Panc1 (cell line): ENCODE results near the gene CD22.

Experiments
- POLR2AphosphoS5 ChIP-seq: IDR thresholded peaks from 2 replicates; pipeline ENCODE4 v1.6.1; 2012; ENCODE audit warnings: mild to moderate bottlenecking, low read depth, low read length, moderate library complexity
- TCF7L2 ChIP-seq: IDR thresholded peaks from 2 replicates; pipeline ENCODE4 v1.6.1; 2011; ENCODE audit warnings: mild to moderate bottlenecking, low read depth, low read length, inconsistent platforms
- TF ChIP-seq, protein P1 (sequence below): fragments of 450-650 bp; IDR thresholded peaks from 2 replicates; pipeline ENCODE4 v1.5.1; 2017; ENCODE audit warnings: mild to moderate bottlenecking
- TF ChIP-seq, protein P2 (sequence below), 2 experiments: IDR thresholded peaks; 2 replicates each; pipeline ENCODE4 v1.6.1; 2011 to 2012; ENCODE audit warnings: low read depth in 2 of 2, control low read depth in 1 of 2, low read length in 1 of 2, mild to moderate bottlenecking in 1 of 2, moderate library complexity in 1 of 2; ENCODE audit not compliant: insufficient read depth in 1 of 2

DNA sequence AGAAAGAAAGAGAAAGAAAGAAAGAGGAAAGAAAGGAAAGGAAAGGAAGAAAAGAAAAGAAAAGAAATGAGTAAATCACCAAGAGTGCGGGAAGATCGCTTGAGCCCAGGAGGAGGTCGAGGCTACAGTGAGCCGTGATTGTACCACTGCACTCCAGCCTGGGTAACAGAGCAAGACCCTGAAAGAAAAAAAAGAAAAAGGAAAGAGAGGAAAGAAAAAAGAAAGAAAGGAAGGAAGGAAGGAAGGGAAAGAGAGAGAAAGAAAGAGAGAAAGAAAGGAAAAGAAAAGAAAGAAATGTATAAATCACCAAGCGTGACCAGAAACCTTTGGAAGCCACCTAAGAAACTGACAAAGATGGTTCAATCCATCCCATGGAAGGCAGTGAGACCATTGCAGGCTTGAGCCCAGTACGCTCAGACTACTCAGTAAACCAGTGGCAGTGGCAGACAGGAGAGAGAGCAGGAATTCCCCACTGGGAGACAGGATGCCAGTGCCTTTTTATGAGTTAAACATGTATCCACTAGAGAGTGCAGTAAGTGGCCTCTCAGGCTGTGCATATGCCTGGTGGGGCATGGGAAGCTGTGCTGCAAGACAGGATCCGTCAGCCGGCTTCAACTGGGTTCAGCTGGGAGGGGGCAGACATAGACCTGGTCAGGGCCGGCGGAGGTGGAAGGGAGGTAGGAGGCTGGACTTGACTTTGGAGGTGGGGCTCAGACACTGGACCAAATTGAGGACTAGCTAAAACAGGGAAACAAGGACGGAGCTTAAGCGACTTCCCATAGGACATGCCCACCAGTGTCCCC, 46.7 kb downstream of the CD22 start:
- TF ChIP-seq, protein P1, sequence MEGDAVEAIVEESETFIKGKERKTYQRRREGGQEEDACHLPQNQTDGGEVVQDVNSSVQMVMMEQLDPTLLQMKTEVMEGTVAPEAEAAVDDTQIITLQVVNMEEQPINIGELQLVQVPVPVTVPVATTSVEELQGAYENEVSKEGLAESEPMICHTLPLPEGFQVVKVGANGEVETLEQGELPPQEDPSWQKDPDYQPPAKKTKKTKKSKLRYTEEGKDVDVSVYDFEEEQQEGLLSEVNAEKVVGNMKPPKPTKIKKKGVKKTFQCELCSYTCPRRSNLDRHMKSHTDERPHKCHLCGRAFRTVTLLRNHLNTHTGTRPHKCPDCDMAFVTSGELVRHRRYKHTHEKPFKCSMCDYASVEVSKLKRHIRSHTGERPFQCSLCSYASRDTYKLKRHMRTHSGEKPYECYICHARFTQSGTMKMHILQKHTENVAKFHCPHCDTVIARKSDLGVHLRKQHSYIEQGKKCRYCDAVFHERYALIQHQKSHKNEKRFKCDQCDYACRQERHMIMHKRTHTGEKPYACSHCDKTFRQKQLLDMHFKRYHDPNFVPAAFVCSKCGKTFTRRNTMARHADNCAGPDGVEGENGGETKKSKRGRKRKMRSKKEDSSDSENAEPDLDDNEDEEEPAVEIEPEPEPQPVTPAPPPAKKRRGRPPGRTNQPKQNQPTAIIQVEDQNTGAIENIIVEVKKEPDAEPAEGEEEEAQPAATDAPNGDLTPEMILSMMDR, result no peak
- TF ChIP-seq POLR2AphosphoS5 (no peak), TCF7L2 (no peak)
- TF ChIP-seq, protein P2, sequence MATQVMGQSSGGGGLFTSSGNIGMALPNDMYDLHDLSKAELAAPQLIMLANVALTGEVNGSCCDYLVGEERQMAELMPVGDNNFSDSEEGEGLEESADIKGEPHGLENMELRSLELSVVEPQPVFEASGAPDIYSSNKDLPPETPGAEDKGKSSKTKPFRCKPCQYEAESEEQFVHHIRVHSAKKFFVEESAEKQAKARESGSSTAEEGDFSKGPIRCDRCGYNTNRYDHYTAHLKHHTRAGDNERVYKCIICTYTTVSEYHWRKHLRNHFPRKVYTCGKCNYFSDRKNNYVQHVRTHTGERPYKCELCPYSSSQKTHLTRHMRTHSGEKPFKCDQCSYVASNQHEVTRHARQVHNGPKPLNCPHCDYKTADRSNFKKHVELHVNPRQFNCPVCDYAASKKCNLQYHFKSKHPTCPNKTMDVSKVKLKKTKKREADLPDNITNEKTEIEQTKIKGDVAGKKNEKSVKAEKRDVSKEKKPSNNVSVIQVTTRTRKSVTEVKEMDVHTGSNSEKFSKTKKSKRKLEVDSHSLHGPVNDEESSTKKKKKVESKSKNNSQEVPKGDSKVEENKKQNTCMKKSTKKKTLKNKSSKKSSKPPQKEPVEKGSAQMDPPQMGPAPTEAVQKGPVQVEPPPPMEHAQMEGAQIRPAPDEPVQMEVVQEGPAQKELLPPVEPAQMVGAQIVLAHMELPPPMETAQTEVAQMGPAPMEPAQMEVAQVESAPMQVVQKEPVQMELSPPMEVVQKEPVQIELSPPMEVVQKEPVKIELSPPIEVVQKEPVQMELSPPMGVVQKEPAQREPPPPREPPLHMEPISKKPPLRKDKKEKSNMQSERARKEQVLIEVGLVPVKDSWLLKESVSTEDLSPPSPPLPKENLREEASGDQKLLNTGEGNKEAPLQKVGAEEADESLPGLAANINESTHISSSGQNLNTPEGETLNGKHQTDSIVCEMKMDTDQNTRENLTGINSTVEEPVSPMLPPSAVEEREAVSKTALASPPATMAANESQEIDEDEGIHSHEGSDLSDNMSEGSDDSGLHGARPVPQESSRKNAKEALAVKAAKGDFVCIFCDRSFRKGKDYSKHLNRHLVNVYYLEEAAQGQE (IDR thresholded peaks at IDR 0.05; ENCODE audit: insufficient read depth in 1 of 2, low read depth in 2 of 2, low read length in 1 of 2), result no peak
